ENCODE data around the gene SPAAR. TPM values are rescaled to one million over a fixed set of nuclear protein-coding genes. Genes with fewer than 3 reads are reported as not detected.

The SPAAR gene
- total and polyA plus RNA-seq, 4 donors, result 0.65 to 2.4 (median 1.1) TPM

- Histone ChIP-seq H3K27me3 (ENCODE audit: control insufficient read depth in 4 of 4, insufficient read depth in 4 of 4, low read length in 3 of 4) (no peaks in the 10 kb centered on the region), H3K4me1 (ENCODE audit: control insufficient read depth in 4 of 4, insufficient read depth in 4 of 4, low read length in 3 of 4) (no peaks in the 10 kb centered on the region)
- DNase-seq (ENCODE audit: low spot score), result no peak
Observed at GRCh38 chr9:35898337-35898736, 11.0 kb upstream of the SPAAR start.

GRCh38 chr9:35899021-35899420 is 10.3 kb upstream of the SPAAR start:
- Histone ChIP-seq H3K27ac (ENCODE audit: low read depth in 1 of 2, low read length in 2 of 2) (no peak overlapping the region), H3K36me3 (ENCODE audit: control insufficient read depth in 4 of 4, insufficient read depth in 3 of 4, low read depth in 1 of 4, low read length in 3 of 4) (no peaks in the 10 kb centered on the region), H3K4me3 (ENCODE audit: low read depth in 1 of 3, low read length in 3 of 3) (no peak overlapping the region), H3K9ac (ENCODE audit: low read depth in 1 of 2, low read length in 2 of 2) (no peak overlapping the region), H3K4me1 (ENCODE audit: control insufficient read depth in 4 of 4, insufficient read depth in 4 of 4, low read length in 3 of 4) (no peaks in the 10 kb centered on the region), H3K9me3 (ENCODE audit: control insufficient read depth in 4 of 4, low read length in 3 of 4) (no peaks in the 10 kb centered on the region), H3K27me3 (ENCODE audit: control insufficient read depth in 4 of 4, insufficient read depth in 4 of 4, low read length in 3 of 4) (no peaks in the 10 kb centered on the region)
- no peak for DNase-seq (ENCODE audit: low spot score)
- TF ChIP-seq ZBTB33 (IDR thresholded peaks at IDR 0.05), result no peak
- no peak for TF ChIP-seq FOXA1 (IDR thresholded peaks at IDR 0.05)
- no peak for TF ChIP-seq EGR1 (IDR thresholded peaks at IDR 0.05; ENCODE audit: low read depth in 2 of 2)
- TF ChIP-seq HNF4A (conservative IDR thresholded peaks at IDR 0.05), result no peak
- TF ChIP-seq RAD21 (IDR thresholded peaks at IDR 0.05), result no peak
- TF ChIP-seq, protein P1, sequence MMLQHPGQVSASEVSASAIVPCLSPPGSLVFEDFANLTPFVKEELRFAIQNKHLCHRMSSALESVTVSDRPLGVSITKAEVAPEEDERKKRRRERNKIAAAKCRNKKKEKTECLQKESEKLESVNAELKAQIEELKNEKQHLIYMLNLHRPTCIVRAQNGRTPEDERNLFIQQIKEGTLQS (IDR thresholded peaks at IDR 0.05), result no peak
- TF ChIP-seq GABPA (IDR thresholded peaks at IDR 0.05 in 1 of 2, conservative IDR thresholded peaks at IDR 0.05 in 1 of 2), result no peak
- TF ChIP-seq TAF1 (conservative IDR thresholded peaks at IDR 0.05), result no peak
- TF ChIP-seq JUND (IDR thresholded peaks at IDR 0.05), result no peak
- no peak for TF ChIP-seq YY1 (IDR thresholded peaks at IDR 0.05)
- TF ChIP-seq SP1 (IDR thresholded peaks at IDR 0.05), result no peak
- 66% methylated on average over 2 of the region's 2 CpGs for WGBS

More at GRCh38 chr9:35898337-35898736, 11.0 kb upstream of the SPAAR start:
- no peak for TF ChIP-seq TAF1 (conservative IDR thresholded peaks at IDR 0.05)
- no peak for TF ChIP-seq GABPA (IDR thresholded peaks at IDR 0.05 in 1 of 2, conservative IDR thresholded peaks at IDR 0.05 in 1 of 2)
- no peak for TF ChIP-seq ZBTB33 (IDR thresholded peaks at IDR 0.05)
- TF ChIP-seq SP1 (IDR thresholded peaks at IDR 0.05), result no peak
- no peak for TF ChIP-seq FOXA1 (IDR thresholded peaks at IDR 0.05)
- no peak for TF ChIP-seq HNF4A (conservative IDR thresholded peaks at IDR 0.05)
- H3K36me3 ChIP-seq (ENCODE audit: control insufficient read depth in 4 of 4, insufficient read depth in 3 of 4, low read depth in 1 of 4, low read length in 3 of 4), result no peaks in the 10 kb centered on the region
- no peak overlapping the region for H3K27ac ChIP-seq (ENCODE audit: low read depth in 1 of 2, low read length in 2 of 2)
- no peaks in the 10 kb centered on the region for H3K9me3 ChIP-seq (ENCODE audit: control insufficient read depth in 4 of 4, low read length in 3 of 4)
- no peak overlapping the region for H3K9ac ChIP-seq (ENCODE audit: low read depth in 1 of 2, low read length in 2 of 2)
- H3K4me3 ChIP-seq (ENCODE audit: low read depth in 1 of 3, low read length in 3 of 3), result no peak overlapping the region

GRCh38 chr9:35903049-35903448 is 6.2 kb upstream of the SPAAR start:
- Histone ChIP-seq H3K4me1 (ENCODE audit: control insufficient read depth in 4 of 4, insufficient read depth in 4 of 4, low read length in 3 of 4) (peaks cover 13 to 33% (median 23%) of the 10 kb centered on the region in 4 donors), H3K27me3 (ENCODE audit: control insufficient read depth in 4 of 4, insufficient read depth in 4 of 4, low read length in 3 of 4) (no peaks in the 10 kb centered on the region), H3K9me3 (ENCODE audit: control insufficient read depth in 4 of 4, low read length in 3 of 4) (no peaks in the 10 kb centered on the region), H3K9ac (ENCODE audit: low read depth in 1 of 2, low read length in 2 of 2) (no peak overlapping the region), H3K27ac (ENCODE audit: low read depth in 1 of 2, low read length in 2 of 2) (no peak overlapping the region), H3K4me3 (ENCODE audit: low read depth in 1 of 3, low read length in 3 of 3) (no peak overlapping the region), H3K36me3 (ENCODE audit: control insufficient read depth in 4 of 4, insufficient read depth in 3 of 4, low read depth in 1 of 4, low read length in 3 of 4) (no peaks in the 10 kb centered on the region)
- DNase-seq (ENCODE audit: low spot score), result no peak
- 27% methylated on average over 3 of the region's 3 CpGs for WGBS
- TF ChIP-seq, protein P2, sequence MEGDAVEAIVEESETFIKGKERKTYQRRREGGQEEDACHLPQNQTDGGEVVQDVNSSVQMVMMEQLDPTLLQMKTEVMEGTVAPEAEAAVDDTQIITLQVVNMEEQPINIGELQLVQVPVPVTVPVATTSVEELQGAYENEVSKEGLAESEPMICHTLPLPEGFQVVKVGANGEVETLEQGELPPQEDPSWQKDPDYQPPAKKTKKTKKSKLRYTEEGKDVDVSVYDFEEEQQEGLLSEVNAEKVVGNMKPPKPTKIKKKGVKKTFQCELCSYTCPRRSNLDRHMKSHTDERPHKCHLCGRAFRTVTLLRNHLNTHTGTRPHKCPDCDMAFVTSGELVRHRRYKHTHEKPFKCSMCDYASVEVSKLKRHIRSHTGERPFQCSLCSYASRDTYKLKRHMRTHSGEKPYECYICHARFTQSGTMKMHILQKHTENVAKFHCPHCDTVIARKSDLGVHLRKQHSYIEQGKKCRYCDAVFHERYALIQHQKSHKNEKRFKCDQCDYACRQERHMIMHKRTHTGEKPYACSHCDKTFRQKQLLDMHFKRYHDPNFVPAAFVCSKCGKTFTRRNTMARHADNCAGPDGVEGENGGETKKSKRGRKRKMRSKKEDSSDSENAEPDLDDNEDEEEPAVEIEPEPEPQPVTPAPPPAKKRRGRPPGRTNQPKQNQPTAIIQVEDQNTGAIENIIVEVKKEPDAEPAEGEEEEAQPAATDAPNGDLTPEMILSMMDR (IDR thresholded peaks at IDR 0.05; ENCODE audit: low read depth, low read length, missing input control), result peak; percentile 73
- TF ChIP-seq GABPA (IDR thresholded peaks at IDR 0.05 in 1 of 2, conservative IDR thresholded peaks at IDR 0.05 in 1 of 2), result no peak
- TF ChIP-seq RAD21 (IDR thresholded peaks at IDR 0.05), result peak; percentile 88 to 92
- TF ChIP-seq RXRA (IDR thresholded peaks at IDR 0.05), result no peak
- no peak for TF ChIP-seq EGR1 (IDR thresholded peaks at IDR 0.05; ENCODE audit: low read depth in 2 of 2)
- no peak for TF ChIP-seq SP1 (IDR thresholded peaks at IDR 0.05)
- TF ChIP-seq FOXA2 (IDR thresholded peaks at IDR 0.05), result no peak
- TF ChIP-seq HNF4G (IDR thresholded peaks at IDR 0.05), result no peak
- TF ChIP-seq REST (IDR thresholded peaks at IDR 0.05), result peak; percentile 41
- TF ChIP-seq JUND (IDR thresholded peaks at IDR 0.05), result no peak
- TF ChIP-seq NR2F2 (IDR thresholded peaks at IDR 0.05), result no peak
- no peak for TF ChIP-seq YY1 (IDR thresholded peaks at IDR 0.05)
- TF ChIP-seq MAX (IDR thresholded peaks at IDR 0.05), result no peak

Data from liver (tissue), 9 donors.